ENCODE results near the gene DSP.

Gene DSP

GRCh38 chr6:7615611-7616383 is 74.3 kb downstream of the DSP start:
- DNase-seq: peak; percentile 19

GRCh38 chr6:7617801-7618764 is 76.6 kb downstream of the DSP start:
- no peak for DNase-seq

GRCh38 chr6:7621761-7622160 is 80.3 kb downstream of the DSP start:
- no peak for DNase-seq

GRCh38 chr6:7624796-7625710 is 83.6 kb downstream of the DSP start:
- DNase-seq: no peak

GRCh38 chr6:7628479-7628878 is 87.0 kb downstream of the DSP start:
- DNase-seq: no peak

GRCh38 chr6:7628909-7629308 is 87.4 kb downstream of the DSP start:
- DNase-seq: no peak

GRCh38 chr6:7629321-7629720 is 87.8 kb downstream of the DSP start:
- DNase-seq: no peak

- DNase-seq: no peak
Measured at GRCh38 chr6:7630792-7631191, 89.3 kb downstream of the DSP start.

GRCh38 chr6:7631466-7631865 is 90.0 kb downstream of the DSP start:
- DNase-seq: no peak

- no peak for DNase-seq
Measured at GRCh38 chr6:7632501-7633290, 91.2 kb downstream of the DSP start.

- no peak for DNase-seq
Measured at GRCh38 chr6:7633361-7633760, 91.9 kb downstream of the DSP start.

GRCh38 chr6:7636151-7636550 is 94.7 kb downstream of the DSP start:
- no peak for DNase-seq

All from central memory CD4-positive, alpha-beta T cell (primary cell).